NCI-H1436 treated with DMSO at 0.1 percent for 48 hours (cell line): ENCODE data around the gene CELF5.
A peak's percentile ranks its signal among the peaks of the same experiment; 100 is the strongest.
"Not testable (repeated sequence)": the region's sequence is repeated elsewhere in the genome, so short reads cannot be mapped to it uniquely, and the experiment has no call there.

Source experiments
- DNase-seq: peaks from one replicate; lab custom pipeline; 2025; lab: John Stamatoyannopoulos, UW

CELF5 gene

DNA sequence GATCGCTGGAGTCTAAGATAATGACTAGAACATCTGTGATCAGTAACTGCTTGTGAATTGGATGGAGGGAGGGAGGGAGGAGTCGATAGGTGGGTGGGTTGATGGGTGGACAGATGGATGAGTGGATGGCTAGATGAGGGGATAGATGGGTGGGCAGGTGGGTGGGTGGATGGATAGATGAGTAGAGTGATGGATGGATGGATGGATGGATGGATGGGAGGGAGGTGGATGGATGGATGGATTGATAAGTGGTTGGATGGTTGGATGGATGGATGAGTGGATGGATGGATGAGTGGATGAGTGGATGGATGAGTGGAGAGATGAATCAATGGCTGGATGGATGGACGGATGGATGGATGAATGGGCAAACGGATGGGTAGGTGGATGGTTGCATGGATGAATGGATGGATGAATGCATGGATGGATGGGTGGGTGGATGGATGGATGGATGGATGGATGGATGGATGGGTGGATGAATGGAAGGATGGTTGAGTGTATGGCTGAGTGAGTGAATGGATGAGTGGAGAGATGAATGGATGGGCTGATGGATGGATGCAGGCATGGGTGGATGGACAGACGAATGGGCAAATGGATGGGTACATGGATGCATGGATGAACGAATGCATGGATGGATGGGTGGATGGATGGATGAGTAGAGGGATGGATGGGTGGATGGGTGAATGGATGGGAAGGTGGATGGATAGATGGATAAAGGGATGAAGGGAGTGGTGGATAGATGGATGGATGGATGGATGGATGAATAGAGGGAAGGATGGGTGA is 97.9 kb downstream of the CELF5 start:
- DNase-seq, result no peak

DNA sequence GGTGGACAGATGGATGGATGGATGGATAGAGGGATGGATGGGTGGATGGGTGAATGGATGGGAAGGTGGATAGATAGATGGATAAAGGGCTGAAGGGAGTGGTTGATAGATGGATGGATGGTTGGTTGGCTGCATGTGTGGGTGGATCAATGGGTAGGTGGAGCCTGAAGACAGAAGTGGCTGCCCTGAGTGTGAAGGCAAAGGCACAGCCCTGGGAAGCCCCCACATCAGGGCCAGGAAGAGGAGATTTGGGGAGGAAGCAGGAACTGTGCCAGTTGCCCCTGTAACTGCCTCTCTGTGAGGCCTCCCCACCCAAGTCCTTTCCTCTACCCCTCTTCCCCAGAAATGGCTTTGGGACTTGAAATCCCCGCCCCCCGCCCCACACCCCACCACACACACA is 98.6 kb downstream of the CELF5 start:
- DNase-seq, result no peak

DNA sequence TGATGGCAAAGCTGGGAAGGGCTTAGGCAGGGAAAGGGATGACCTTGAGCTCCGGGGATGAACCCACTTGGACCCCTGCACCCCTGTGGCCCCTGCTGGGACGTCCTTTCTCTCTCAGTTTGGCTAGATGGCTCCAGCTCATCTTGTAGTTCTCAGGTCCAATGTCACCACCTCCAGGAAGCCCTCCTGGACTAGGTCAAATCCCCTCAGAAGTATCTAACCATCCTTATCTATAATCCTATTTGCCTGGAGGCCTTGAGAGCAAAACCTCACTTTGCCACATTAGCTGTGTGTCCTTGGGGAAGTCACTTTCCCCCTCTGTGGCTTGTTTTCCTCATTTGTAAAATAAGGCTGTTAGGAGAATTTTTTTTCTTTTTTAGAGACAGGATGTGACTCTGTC is 99.2 kb downstream of the CELF5 start:
- no peak for DNase-seq

DNA sequence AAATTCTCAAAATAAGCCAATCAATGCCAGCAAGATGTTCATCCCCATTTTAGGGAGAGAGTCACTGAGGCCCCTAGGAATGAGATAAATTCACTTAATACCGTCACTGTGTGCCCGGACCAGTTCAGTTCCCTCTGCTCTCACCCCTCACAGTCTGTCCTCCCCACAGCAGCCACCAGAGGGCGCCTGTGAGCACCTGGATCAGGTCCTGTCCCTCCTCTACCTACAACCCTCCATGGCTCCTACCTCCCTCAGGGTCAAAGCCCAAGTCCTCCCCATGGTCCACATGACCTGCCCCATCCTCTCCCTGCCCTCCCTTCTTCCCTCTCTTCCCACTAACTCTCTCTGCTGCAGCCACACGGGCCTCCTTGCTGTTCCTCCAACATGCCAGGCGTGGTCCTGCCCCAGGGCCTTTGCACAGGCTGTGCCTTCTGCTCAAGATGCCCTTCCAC is 100.0 kb downstream of the CELF5 start:
- DNase-seq, result no peak

DNA sequence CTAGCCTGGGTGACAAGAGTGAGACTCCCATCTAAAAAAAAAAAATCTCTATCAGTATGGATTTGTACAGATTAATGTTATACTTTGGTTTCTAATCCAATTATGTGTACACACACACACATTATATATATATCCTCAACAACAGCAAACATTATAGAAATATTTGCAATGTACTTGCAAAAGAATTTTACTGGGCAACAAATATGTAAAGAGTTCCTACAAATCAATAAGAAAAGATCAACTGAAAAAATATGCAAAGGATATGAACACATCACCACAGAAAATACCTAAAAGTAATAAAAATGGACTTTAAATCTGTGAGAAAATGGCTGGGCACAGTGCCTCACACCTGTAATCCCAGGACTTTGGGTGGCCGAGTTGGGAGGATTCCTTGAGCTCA is 101.0 kb downstream of the CELF5 start:
- no peak for DNase-seq

DNA sequence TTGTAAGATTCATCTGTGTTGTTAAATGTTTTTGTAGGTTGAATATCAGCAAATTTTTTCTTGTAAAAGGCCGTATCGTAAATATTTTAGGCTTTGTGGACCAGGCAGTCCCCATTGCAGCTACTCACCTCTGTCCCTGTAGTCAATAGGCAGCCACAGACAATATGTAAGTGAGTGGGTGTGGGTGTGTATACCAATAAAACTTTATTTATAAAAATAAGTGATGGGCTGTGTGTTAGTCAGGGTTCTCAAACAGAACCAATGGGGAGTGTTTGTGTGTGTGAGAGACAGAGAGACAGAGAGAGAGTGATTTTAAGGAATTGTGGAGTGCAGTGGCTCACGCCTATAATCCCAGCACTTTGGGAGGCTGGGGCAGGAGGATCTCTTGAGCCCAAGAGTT is 104.3 kb downstream of the CELF5 start:
- DNase-seq, result no peak

DNA sequence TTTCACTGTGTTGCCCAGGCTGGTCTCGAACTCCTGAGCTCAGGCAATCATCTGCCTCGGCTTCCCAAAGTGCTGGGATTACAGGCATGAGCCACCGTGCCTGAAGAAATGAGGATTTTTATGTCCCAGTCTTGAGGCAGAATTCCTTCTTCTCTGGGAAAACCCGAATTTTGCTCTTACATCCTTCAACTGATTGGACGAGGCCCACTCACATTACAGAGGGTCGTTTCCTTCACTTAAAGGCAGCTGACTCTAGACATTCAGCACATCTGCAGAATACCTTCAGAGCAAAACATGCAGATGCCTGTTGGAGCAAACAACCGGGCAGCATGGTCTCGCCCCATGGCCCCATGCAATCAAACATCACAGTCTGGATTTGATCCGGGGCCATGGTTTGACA is 105.6 kb downstream of the CELF5 start:
- DNase-seq, result no peak

DNA sequence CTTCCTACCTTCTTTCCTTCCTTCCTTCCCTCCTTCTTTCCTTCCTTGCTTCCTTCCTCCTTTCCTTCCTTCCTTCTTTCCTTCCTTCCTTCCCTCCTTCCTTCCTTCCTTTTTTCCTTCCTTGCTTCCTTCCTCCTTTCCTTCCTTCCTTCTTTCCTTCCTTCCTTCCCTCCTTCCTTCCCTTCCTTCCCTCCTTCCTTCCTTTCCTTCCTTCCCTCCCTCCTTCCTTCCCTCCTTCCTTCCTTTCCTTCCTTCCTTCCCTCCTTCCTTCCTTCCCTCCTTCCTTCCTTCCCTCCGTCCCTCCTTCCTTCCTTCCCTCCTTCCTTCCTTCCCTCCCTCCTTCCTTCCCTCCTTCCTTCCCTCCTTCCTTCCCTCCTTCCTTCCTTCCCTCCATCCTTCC is 107.8 kb downstream of the CELF5 start:
- not testable (repeated sequence) for DNase-seq

DNA sequence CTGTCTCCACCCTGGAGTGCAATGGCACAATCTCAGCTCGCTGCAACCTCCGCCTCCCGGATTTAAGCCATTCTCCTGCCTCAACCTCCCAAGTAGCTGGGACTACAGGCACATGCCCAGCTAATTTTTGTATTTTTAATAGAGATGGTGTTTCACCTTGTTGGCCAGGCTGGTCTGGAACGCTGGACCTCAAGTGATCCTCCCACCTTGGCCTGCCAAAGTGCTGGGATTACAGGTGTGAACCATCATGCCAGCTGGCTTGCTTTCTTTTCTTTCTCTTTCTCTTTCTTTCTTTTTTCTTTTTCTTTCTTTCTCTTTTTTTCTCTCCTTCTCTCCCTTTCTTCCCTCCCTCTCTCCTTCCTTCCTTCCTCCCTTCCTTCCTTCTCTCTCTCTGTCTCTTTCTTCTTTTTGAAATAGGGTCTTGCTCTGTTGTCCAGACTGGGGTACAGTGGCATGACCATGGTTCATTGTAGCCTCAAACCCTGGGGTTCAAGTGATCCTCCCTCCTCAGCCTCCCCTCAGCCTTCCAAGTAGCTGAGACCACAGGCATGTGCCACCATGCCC is 108.6 kb downstream of the CELF5 start:
- no peak for DNase-seq

DNA sequence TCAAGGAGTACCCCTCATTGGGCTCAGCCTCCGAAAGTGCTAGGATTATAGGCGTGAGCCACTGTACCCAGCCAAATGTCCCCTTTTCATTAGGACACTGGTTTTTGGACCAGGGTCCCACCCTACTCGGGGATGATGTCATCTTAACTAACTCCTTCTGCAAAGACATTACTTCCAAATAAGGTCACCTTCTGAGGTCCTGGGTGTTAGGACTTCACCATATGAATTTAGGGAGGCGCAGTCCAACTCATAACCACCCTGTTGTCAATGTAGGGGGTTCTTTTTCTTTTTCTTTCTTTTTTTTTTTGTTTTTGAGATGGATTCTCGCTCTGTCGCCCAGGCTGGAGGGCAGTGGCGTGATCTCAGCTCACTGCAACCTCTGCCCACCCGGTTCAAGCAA is 109.2 kb downstream of the CELF5 start:
- DNase-seq, result no peak

DNA sequence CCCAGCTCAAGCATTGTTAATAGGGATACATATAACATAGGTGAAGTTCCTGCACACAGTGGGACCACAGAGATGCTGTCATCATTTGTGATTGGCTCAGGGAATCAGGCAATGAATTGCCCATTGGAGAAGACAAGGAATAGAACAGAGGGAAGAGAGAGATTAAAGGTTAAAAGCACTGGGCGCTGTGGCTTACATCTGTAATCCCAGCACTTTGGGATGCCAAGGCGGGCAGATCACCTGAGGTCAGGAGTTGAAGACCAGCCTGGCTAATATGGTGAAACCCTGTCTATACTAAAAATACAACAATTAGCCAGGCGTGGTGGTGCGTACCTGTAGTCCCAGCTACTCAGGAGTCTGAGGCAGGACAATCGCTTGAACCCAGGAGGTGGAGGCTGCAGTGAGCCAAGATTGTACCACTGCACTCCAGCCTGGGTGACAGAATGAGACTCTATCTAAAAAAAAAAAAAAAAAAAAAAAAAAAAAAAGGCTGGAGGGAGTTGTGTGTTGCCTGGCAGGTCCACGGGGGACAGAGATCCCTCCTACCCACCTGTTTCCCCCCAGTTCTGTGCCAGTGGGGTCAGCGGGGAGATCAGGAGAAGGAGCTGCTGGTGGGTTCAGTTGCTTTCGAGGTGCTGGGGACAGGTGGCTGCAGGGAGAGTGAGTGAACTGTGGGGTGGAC is 110.4 kb downstream of the CELF5 start:
- DNase-seq, result not testable (repeated sequence)

DNA sequence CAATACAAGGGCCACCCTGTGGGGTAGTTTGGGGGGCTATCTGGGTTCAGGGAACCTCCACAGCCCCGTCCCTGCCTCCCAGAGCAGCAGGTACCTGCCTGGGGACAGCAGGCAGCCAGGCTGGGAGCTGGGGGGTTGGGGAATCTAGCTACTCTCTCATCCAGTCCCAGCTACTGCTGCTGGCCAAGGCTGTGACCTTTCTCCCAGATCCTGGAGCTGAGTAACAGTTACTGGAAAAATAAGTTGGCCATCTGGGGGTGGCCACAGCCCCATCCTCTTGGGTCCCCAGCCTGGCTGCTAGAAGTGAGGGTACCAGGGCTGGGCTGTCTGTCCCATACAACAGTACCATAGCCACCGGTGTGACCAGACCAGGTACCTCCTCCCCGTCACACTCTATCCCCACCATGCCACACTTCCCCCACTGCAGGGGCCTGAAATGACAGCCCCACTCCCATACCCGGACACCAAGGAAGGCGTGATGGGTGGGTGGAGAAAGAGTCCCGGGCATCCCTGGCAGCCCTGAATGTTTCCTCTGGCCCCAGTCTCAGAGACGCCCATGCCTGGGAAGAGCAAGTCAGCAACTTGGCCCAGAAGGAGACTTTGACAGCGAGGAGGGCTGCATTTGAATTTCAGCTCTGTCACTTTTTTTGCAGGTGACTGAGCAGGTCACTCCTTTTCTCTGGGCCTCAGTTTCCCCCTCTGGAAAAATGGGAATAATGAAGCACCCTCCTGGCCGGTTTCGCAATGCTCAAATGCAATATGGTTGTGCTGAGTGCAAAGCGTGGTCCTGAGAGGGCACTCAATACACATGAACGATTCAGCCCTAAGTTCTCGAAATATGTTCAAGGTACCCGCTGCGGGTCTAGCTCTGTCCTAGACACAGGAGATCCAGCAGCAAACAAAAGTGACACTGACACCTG is 111.2 kb downstream of the CELF5 start:
- no peak for DNase-seq

DNA sequence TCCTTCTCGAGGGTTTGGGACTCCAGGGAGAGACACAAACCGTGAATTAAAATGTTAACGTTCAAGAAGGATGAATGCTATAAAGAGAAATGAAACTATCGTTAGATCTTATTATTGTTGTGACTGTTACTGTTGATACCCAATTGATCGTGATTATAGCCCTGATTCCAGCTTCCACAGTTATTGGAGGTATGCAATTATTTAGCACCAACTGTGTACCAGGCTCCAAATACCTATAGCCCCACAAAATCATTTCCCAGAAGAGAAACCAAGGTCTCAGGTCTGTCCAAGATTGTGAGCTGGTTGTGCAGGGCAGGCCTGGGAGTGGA is 111.9 kb downstream of the CELF5 start:
- no peak for DNase-seq

DNA sequence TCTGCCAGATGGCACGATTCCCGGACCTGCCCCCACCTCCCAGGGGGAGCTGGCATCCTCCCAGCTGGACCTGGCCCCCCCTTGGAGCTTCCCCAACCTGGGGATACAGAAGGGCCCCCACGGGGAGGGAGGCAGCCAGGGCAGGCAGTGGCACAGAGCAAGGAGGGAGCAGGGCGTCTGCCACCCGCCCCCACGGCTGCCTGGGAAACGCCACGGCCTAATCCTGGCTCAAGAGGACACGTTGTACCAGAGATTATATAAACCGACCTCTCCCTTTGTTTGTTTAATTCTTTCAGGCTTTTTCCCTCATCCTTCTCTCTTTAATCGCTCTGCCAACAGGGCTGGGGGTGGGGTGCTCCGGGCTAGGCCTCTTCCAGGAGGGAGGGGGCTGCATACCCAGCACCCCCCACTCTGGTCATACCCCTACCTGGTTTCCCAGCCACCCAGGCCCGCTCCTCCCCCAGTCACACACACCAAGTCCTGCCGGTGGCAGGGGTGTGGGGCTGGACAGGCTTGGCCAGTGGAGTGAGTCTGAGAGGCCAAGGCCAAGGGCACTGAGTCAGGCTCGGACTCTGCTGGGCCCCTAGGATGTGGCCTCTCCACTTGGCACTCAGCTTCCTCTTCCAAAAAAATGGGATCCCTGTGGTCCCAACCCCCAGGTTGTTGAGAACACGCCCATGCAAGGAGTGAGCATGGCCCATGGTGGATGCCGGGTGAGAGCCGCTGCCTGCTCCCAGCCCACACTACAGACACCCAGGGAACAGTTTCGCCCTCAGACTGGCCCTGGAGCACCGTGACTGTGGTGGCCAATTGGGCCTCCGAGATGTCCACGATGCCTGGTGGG is 112.4 kb downstream of the CELF5 start:
- DNase-seq, result no peak

DNA sequence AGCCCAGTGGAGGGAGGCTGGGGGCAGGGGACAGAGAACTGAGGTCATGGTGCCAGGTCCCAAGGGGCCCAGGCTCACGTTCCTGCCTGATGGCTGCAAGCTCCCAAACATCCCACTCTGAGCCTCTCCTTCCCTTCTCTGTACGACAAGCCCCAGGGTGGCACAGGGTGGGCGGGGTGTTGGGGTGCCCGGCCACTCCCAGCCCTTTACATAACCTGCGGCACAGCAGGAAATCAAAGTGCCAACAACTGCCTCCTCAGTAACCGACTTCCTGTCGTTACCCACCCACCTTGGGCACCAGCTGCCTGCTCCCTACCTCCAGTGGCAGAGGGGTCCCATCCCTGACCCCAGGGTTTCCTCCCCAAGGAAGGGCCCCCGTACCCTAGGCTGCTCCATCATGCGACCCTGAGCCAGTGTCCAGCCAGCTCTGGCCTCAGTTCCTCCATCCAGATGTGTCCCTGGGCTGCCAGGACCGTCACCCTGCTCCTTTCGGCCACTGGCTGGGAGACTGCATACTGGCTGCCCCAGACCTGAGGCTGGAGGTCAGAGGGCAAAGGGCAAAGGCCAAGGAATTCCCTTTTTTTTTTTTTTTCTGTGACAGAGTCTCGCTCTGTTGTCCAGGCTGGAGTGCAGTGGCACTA is 114.2 kb downstream of the CELF5 start:
- no peak for DNase-seq

DNA sequence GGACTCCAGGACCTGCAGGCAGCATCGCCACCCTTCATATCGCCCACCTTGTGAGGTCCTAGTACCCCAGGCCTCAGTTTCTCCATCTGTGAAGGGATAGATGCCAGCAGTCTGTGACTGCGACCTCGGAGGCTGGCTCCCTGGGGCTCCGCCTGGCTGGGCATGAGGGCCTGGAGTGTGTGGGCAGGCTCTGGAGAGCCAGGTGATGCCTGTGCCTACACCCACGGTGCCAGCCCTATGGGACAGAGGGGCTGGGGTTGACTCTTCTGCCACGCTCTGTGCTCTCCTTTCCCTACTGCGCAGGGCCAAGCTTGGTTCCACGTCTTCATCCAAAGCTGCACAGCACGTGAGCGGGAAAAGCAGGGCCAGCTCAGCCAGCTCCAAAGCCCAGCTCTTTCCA is 115.9 kb downstream of the CELF5 start:
- DNase-seq, result no peak

DNA sequence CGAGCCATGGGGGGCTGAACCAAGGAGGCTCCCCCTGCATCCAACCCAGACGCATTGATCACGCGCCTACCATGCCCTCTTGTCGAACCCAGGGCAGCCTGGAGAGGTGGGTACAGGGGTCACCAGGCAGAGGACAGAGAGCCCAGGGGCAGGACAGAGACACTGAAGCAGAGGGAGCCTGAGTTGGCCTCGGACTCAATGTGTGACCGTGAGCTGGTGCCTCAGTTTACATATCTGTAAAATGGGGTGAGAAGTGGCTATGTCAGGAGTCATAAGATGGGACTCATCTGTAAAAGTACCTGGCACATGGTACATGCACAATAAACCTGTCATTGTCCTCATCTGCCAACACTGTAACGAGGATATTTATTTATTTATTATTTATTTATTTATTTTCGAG is 117.8 kb downstream of the CELF5 start:
- DNase-seq, result no peak

DNA sequence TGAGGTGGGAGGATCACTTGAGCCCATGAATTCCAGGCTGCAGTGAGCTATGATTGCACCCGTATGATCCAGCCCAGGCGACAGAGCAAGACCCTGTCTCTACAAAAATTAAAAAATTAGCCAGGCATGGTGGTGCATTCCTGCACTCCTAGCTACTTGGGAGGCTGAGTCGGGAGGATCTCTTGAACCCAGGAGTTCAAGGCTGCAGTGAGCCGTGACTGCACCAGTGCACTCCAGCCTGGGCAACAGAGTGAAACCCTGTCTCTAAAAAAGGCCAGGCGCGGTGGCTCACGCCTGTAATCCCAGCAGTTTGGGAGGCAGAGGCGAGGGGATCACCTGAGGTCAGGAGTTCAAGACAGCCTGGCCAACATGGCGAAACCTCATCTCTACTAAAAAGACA is 118.5 kb downstream of the CELF5 start:
- not testable (repeated sequence) for DNase-seq

DNA sequence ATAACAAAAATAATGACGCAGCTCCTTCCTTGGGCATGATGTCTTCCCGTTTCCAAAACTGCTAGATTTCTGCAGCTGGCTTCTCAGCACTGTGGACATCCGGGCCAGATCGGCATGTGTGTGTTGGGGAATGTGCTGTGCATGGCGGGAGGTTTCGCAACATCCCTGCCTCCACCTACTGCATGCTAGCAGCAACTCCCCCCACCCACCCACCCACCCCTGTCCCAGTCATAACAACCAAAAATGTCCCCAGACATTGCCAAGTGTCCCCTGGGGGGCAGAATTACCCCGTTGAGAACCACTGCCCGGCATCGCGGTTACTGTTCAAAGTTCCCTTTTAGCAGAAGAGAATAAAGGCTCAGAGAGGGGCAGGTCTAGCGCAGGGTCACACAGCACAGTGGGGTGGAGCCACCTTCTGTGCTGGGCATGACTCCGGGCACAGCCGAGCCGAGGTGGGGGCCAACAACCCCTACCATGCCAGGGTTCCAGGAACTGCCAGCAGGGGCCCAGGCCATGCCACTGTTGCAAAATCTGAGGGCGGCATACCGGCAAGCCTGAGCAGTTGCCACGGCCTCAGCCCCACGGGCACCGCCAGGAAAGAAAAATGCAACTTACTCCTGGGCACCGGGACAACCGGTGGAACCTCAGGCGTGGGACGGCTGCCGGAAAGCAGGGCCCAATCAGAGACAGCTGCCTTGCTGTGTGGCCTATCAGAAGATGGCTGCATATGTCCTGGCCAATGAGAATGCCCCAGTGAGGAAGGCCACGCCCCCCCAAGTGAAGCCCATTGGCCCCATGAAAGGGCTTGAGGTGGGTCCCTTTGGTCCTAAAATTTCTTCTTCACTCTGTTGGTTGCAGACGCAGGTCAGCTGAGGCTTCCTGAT is 119.4 kb downstream of the CELF5 start:
- DNase-seq, result peak; percentile 29
